HS-27A (cell line): ENCODE data around the gene MPP1.

Experiments
- DNase-seq: peaks from one replicate; pipeline ENCODE4 v3.0.0-alpha.2; 2012; ENCODE audit warnings: low read depth, missing footprints

Gene MPP1

GRCh38 chrX:154731881-154732280 is 73.4 kb downstream of the MPP1 start:
- no peak for DNase-seq

GRCh38 chrX:154731184-154731583 is 74.1 kb downstream of the MPP1 start:
- no peak for DNase-seq

DNA sequence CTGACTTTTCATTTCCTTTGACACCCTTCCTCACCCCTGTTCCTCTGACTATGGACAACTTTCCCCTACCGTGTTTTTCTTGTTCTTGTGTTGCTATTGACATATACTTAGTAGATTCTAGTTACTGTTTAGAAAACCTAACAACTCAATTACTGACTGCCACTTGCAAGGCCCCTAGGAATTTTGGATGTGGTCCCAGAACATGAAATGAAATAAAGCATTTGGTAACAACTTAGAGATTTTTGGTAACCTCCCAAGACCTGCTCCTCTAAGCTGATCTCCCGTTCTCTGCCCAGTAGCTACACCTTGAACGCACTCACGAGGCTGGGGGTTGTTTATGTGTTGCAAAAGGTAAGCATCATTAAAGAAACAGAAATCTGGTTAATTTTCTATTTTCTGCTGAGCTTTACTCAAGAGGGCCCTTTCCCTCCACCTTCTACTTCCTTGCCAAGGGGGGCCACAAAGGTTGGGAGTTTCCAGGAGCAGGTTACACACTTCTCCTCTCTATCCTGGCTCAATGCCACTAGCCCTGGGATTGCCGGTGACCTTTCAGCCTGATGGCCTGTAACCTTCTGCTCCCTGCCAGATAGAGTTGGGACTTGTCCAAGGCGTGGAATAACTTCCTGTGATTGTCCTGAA is 74.9 kb downstream of the MPP1 start:
- no peak for DNase-seq

DNA sequence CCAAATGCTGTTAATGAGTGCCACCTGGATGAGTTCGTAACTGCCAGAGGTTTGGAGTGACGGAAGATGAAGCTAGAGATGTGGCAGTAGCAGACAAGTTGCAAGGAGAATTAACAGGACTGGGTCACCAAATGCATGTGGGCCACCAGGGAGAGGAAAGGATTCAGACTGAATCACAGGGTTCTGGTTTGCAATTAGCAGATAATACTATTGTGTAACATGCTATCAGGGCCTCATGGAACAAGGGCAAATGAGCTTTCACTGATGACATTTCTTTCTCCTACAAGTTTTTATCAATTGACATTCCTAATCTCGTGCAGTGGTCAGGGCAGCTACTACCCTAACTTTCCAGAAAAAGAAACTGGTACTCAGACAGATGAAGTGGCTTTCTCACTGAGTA is 75.8 kb downstream of the MPP1 start:
- no peak for DNase-seq
